SK-N-MC (cell line): ENCODE results near the gene MEN1.

ENCODE experiments used
- DNase-seq: peaks from one replicate; pipeline ENCODE4 v3.0.0-alpha.2; 2011; ENCODE audit warnings: low read depth, low spot score
- H3K27ac ChIP-seq: fragments of 200-600 bp; sonication (generic); 2 replicates; pipeline ENCODE4 v1.5.1; 2016; ENCODE audit warnings: mixed run types
- H3K36me3 ChIP-seq: fragments of 200-600 bp; sonication (generic); 2 replicates; pipeline ENCODE4 v1.6.1; 2017; ENCODE audit warnings: antibody characterized with exemption, low read length, mixed read lengths; ENCODE audit not compliant: insufficient read depth
- H3K4me3 ChIP-seq: fragments of 200-600 bp; sonication (generic); 2 replicates; pipeline ENCODE4 v1.5.1; 2016
- H3K9ac ChIP-seq: fragments of 200-600 bp; sonication (generic); 2 replicates; pipeline ENCODE4 v1.8.0; 2017; ENCODE audit warnings: mixed run types, mixed read lengths; ENCODE audit not compliant: insufficient read length
- H3K9me3 ChIP-seq: fragments of 200-600 bp; sonication (generic); 2 replicates; pipeline ENCODE4 v1.6.1; 2017; ENCODE audit warnings: low read depth, mild to moderate bottlenecking, antibody characterized with exemption, low read length, moderate library complexity, mixed read lengths
- EZH2 ChIP-seq: fragments of 200-600 bp; sonication (generic); IDR thresholded peaks from one replicate; pipeline ENCODE4 v1.6.1; 2017; ENCODE audit warnings: antibody characterized with exemption
- FOXP2 ChIP-seq: optimal IDR thresholded peaks from 2 replicates; pipeline ENCODE3; 2011; ENCODE audit warnings: mild to moderate bottlenecking, moderate library complexity; ENCODE audit not compliant: insufficient read depth; ENCODE audit errors: extremely low read length, control extremely low read depth
- POLR2AphosphoS5 ChIP-seq: IDR thresholded peaks from 2 replicates; pipeline ENCODE4 v1.6.1; 2012; ENCODE audit warnings: mild to moderate bottlenecking, low read depth, low read length, borderline replicate concordance

The MEN1 gene

GRCh38 chr11:64801561-64802369 lies 8.6 kb downstream of the MEN1 start:
- peaks cover 8% of the 10 kb centered on the region; the same call in 1 of the 2 replicates for H3K36me3 ChIP-seq
- DNase-seq, result no peak
- H3K9ac ChIP-seq, result peak overlapping the region; percentile 60
- TF ChIP-seq EZH2 (no peak), FOXP2 (no peak), POLR2AphosphoS5 (no peak; the same call in 1 of the 2 replicates)
- peak overlapping the region; percentile 76 for H3K4me3 ChIP-seq
- no peaks in the 10 kb centered on the region for H3K9me3 ChIP-seq
- peak overlapping the region; percentile 79 for H3K27ac ChIP-seq

- H3K36me3 ChIP-seq, result peaks cover 14% of the 10 kb centered on the region; the same call in 1 of the 2 replicates
- TF ChIP-seq POLR2AphosphoS5, result no peak
- TF ChIP-seq FOXP2, result no peak
- TF ChIP-seq EZH2, result no peak
- H3K27ac ChIP-seq, result no peak overlapping the region
- 0 out of 2 replicates have a peak overlapping the region, but pooled peaks have one; percentile 76 for H3K4me3 ChIP-seq
- H3K9ac ChIP-seq, result no peak overlapping the region
- no peaks in the 10 kb centered on the region for H3K9me3 ChIP-seq
- no peak for DNase-seq
Measured at GRCh38 chr11:64801158-64801464, 9.2 kb downstream of the MEN1 start.

GRCh38 chr11:64800303-64801157 lies 9.8 kb downstream of the MEN1 start:
- H3K36me3 ChIP-seq, result peaks cover 14% of the 10 kb centered on the region; the same call in 1 of the 2 replicates
- DNase-seq, result no peak
- H3K9ac ChIP-seq, result no peak overlapping the region
- no peak overlapping the region for H3K27ac ChIP-seq
- no peaks in the 10 kb centered on the region for H3K9me3 ChIP-seq
- no peak overlapping the region for H3K4me3 ChIP-seq
- no peak for TF ChIP-seq EZH2
- TF ChIP-seq POLR2AphosphoS5, result no peak
- TF ChIP-seq FOXP2, result no peak

- no peak for TF ChIP-seq FOXP2
- TF ChIP-seq POLR2AphosphoS5, result no peak
- no peak for TF ChIP-seq EZH2
- Histone ChIP-seq H3K9me3 (no peaks in the 10 kb centered on the region), H3K36me3 (peaks cover 12% of the 10 kb centered on the region; the same call in 1 of the 2 replicates), H3K4me3 (no peak overlapping the region), H3K9ac (no peak overlapping the region), H3K27ac (0 out of 2 replicates have a peak overlapping the region, but pooled peaks have one; percentile 31)
- DNase-seq, result no peak
Measured at GRCh38 chr11:64799623-64800302, 10.6 kb downstream of the MEN1 start.

GRCh38 chr11:64799256-64799622 lies 11.1 kb downstream of the MEN1 start:
- H3K9ac ChIP-seq, result no peak overlapping the region

GRCh38 chr11:64796757-64797541 lies 13.4 kb downstream of the MEN1 start:
- no peak overlapping the region for H3K9ac ChIP-seq

More at GRCh38 chr11:64799256-64799622, 11.1 kb downstream of the MEN1 start:
- Histone ChIP-seq H3K36me3 (peaks cover 9% of the 10 kb centered on the region; the same call in 1 of the 2 replicates), H3K27ac (no peak overlapping the region), H3K9me3 (no peaks in the 10 kb centered on the region), H3K4me3 (no peak overlapping the region)
- DNase-seq, result no peak
- no peak for TF ChIP-seq EZH2
- no peak for TF ChIP-seq FOXP2
- TF ChIP-seq POLR2AphosphoS5, result no peak

GRCh38 chr11:64796047-64796756 lies 14.1 kb downstream of the MEN1 start:
- Histone ChIP-seq H3K9ac (no peak overlapping the region), H3K27ac (no peak overlapping the region), H3K4me3 (no peak overlapping the region), H3K9me3 (no peaks in the 10 kb centered on the region), H3K36me3 (peaks cover 9% of the 10 kb centered on the region; the same call in 1 of the 2 replicates)
- DNase-seq, result no peak
- no peak for TF ChIP-seq EZH2
- TF ChIP-seq FOXP2, result no peak
- no peak for TF ChIP-seq POLR2AphosphoS5

More at GRCh38 chr11:64796757-64797541, 13.4 kb downstream of the MEN1 start:
- Histone ChIP-seq H3K27ac (no peak overlapping the region), H3K9me3 (no peaks in the 10 kb centered on the region), H3K36me3 (peaks cover 9% of the 10 kb centered on the region; the same call in 1 of the 2 replicates), H3K4me3 (no peak overlapping the region)
- TF ChIP-seq EZH2 (no peak), POLR2AphosphoS5 (no peak), FOXP2 (no peak)
- DNase-seq, result no peak
